ENCODE results near the gene HAO1.
"Not testable (repeated sequence)": the region's sequence is repeated elsewhere in the genome, so short reads cannot be mapped to it uniquely, and the experiment has no call there.

The HAO1 gene

GRCh38 chr20:7850775-7851490, 89.3 kb downstream of the HAO1 start:
- DNase-seq, result no peak

- no peak for DNase-seq
These were observed 90.6 kb downstream of the HAO1 start for GRCh38 chr20:7849675-7850074.

- no peak for DNase-seq
These were observed 91.9 kb downstream of the HAO1 start for GRCh38 chr20:7848351-7848750.

GRCh38 chr20:7843613-7844012, 96.6 kb downstream of the HAO1 start:
- DNase-seq, result no peak

- no peak for DNase-seq
These were observed 98.3 kb downstream of the HAO1 start for GRCh38 chr20:7841971-7842310.

- DNase-seq, result no peak
These were observed 98.8 kb downstream of the HAO1 start for GRCh38 chr20:7841291-7841970.

GRCh38 chr20:7836076-7836475, 104.2 kb downstream of the HAO1 start:
- DNase-seq, result no peak

GRCh38 chr20:7834441-7834840, 105.8 kb downstream of the HAO1 start:
- not testable (repeated sequence) for DNase-seq

Data from NCI-H1694 (cell line).